ENCODE data around the gene MAST4. TPM values are rescaled to one million over a fixed set of nuclear protein-coding genes. Genes with fewer than 3 reads are reported as not detected.

MAST4 gene
- total RNA-seq, 4 donors from 2014 or later: 8.2 to 203 (median 35.5) TPM

DNA sequence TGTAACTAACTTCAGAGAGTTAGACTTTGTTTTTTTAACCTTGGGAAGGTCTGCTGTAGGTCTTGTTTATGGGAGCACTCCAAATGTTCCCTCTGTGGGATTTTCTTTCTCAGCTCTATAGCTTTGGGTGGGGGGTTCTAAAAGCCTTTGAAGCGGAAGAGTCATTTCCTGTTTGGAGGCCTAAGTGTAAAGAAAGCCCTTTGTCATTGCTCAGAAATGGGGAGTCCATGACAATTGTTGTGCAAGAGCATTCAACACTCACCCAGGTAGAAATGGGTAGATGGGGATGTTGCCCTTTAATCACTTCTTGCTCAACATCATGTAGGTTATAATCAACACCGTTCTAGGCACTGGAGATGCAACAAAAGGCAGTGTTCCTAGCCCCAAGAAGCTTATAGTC lies 30.3 kb upstream of the MAST4 start:
- Histone ChIP-seq H3K4me1 (no peaks in the 10 kb centered on the region), H3K4me3 (no peak overlapping the region), H3K27ac (no peak overlapping the region), H3K36me3 (no peaks in the 10 kb centered on the region), H3K9me3 (no peaks in the 10 kb centered on the region), H3K27me3 (no peaks in the 10 kb centered on the region)
- TF ChIP-seq, protein P1, sequence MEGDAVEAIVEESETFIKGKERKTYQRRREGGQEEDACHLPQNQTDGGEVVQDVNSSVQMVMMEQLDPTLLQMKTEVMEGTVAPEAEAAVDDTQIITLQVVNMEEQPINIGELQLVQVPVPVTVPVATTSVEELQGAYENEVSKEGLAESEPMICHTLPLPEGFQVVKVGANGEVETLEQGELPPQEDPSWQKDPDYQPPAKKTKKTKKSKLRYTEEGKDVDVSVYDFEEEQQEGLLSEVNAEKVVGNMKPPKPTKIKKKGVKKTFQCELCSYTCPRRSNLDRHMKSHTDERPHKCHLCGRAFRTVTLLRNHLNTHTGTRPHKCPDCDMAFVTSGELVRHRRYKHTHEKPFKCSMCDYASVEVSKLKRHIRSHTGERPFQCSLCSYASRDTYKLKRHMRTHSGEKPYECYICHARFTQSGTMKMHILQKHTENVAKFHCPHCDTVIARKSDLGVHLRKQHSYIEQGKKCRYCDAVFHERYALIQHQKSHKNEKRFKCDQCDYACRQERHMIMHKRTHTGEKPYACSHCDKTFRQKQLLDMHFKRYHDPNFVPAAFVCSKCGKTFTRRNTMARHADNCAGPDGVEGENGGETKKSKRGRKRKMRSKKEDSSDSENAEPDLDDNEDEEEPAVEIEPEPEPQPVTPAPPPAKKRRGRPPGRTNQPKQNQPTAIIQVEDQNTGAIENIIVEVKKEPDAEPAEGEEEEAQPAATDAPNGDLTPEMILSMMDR (IDR thresholded peaks at IDR 0.05): no peak
- TF ChIP-seq POLR2A (IDR thresholded peaks at IDR 0.05): no peak
- no peak for DNase-seq
- intact Hi-C loops (cut with DNase I; ENCODE audit: low total_unique reads): no loop called here

DNA sequence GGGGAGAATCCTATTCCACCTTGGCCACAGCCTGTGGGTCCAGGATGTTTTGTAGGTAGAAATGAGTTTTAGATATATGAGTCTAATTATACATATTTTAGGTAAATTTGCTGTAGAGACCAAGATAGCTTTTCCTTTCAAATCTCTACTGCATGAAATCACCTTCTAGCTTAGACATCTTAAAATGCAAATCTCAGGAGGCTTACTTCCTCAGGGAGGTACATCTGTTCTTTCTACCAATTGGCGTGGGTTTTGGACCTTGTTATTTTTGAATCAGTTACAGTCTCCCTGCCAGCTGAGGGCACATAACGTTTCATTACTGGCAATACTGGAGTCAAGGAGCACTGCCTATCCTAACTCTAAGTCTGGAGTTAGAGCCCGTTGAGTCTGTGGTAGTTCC lies 28.7 kb upstream of the MAST4 start:
- Histone ChIP-seq H3K4me3 (no peak overlapping the region), H3K36me3 (no peaks in the 10 kb centered on the region), H3K4me1 (no peaks in the 10 kb centered on the region), H3K27me3 (no peaks in the 10 kb centered on the region), H3K9me3 (no peaks in the 10 kb centered on the region), H3K27ac (no peak overlapping the region)
- intact Hi-C loops (cut with DNase I; ENCODE audit: low total_unique reads): no loop called here
- no peak for DNase-seq
- no peak for TF ChIP-seq POLR2A (IDR thresholded peaks at IDR 0.05)
- TF ChIP-seq, protein P1 (IDR thresholded peaks at IDR 0.05): no peak

DNA sequence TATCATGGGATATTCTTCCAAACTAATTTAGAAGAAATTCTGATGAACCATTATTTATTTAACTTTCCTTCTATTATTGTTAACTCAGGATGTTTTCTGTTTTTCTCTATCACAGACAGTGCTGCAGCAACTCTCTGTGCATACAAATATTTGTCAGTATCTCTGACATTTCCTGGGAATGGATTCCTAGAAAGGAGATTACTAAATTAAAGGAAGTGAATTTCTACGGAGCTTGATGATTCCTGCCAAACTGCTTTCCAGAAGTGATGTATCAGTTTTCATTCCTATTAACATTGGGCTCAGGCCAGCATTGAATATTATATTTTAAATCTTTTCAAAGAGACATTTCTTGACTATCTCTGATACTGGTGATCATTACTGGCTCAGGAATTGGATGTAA lies 26.0 kb upstream of the MAST4 start:
- no peak for DNase-seq
- TF ChIP-seq, protein P1 (IDR thresholded peaks at IDR 0.05): no peak
- TF ChIP-seq POLR2A (IDR thresholded peaks at IDR 0.05): no peak
- Histone ChIP-seq H3K36me3 (no peaks in the 10 kb centered on the region), H3K9me3 (no peaks in the 10 kb centered on the region), H3K27ac (no peak overlapping the region), H3K4me3 (no peak overlapping the region), H3K4me1 (no peaks in the 10 kb centered on the region), H3K27me3 (no peaks in the 10 kb centered on the region)
- intact Hi-C loops (cut with DNase I; ENCODE audit: low total_unique reads): no loop called here

DNA sequence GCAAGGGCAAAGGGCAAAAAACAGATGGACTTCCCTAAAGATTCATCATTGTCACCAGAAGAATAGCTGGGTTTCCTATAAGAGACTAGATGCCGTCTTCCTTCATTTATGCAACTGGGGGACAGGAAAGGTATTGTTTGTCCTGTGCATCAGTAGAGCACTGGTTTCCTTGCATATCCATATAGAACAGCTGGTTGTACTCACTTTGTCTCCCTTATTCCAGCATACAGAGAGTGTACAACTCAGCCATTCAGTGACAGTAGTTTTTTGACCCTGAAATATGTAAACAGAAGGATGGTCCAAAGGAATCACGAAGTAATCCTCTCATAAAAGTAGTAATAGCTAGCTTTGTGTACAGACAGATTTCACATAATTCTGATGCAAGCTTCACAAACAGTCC lies 22.5 kb upstream of the MAST4 start:
- Histone ChIP-seq H3K4me1 (no peaks in the 10 kb centered on the region), H3K9me3 (no peaks in the 10 kb centered on the region), H3K4me3 (no peak overlapping the region), H3K36me3 (no peaks in the 10 kb centered on the region), H3K27ac (no peak overlapping the region), H3K27me3 (no peaks in the 10 kb centered on the region)
- TF ChIP-seq, protein P1 (IDR thresholded peaks at IDR 0.05): no peak
- no peak for TF ChIP-seq POLR2A (IDR thresholded peaks at IDR 0.05)
- intact Hi-C loops (cut with DNase I; ENCODE audit: low total_unique reads): no loop called here
- no peak for DNase-seq

DNA sequence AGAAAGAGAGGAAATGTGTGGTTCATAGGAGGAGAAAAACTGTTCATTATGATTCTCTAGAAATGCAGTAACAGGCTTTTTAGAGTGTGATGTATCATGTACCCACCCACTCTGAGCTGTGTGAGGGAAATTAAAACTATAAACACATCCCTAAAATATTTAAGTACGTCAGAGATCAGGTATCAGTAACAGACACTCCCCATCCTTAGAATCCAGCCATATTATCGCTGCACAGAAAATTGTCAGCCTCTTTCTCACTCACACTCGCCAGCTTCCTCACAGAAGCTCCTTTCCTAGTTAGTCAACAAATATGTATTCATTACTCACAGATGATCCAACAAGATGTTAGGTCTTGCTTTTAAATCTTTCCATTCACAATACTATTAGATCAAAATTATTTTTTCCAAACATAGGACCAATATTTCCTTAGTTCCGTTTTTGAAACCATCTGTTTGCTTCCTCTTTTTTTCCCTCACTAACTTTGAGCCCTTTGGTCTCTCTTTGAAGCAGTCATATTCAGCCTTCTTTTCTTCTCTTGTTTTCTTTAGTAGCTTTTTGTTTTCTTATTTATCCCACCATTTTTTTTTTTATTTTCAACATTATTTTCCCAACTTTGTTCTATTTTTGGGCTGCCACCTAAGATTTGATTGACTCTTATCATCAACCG lies 13.6 kb upstream of the MAST4 start:
- Histone ChIP-seq H3K9me3 (no peaks in the 10 kb centered on the region), H3K27ac (peak overlapping the region; percentile 54 to 68), H3K36me3 (no peaks in the 10 kb centered on the region), H3K27me3 (no peaks in the 10 kb centered on the region), H3K4me1 (no peaks in the 10 kb centered on the region), H3K4me3 (no peak overlapping the region)
- intact Hi-C loops (cut with DNase I; ENCODE audit: low total_unique reads): no loop called here
- DNase-seq: no peak
- no peak for TF ChIP-seq POLR2A (IDR thresholded peaks at IDR 0.05)
- TF ChIP-seq, protein P1 (IDR thresholded peaks at IDR 0.05): no peak

All from uterus (tissue), 4 donors.